HCT116 (cell line): Measurements from ENCODE around the gene THSD8. TPM values are rescaled to one million over a fixed set of nuclear protein-coding genes. Genes with fewer than 3 reads are reported as not detected.

Experiments
- ATAC-seq: fragments of 200-7000 bp; cut with Tn5 transposase; 2 replicates; pipeline ENCODE4 v1.9.1; 2020; ENCODE audit warnings: mild to moderate bottlenecking, moderate library complexity
- BruUV-seq: library from RNA; stranded (reverse); fragments of 400-500 nt; replicated peaks from 2 replicates; lab custom pipeline; 2021; lab: Mats Ljungman, UMichigan
- CTCF ChIA-PET: fragments of 300-600 bp; sonication (Branson Sonifier 250); formaldehyde crosslinking; loops from one replicate; lab custom pipeline; 2021; ENCODE audit warnings: antibody characterized with exemption; lab: Charles Lee
- POLR2A ChIA-PET: fragments of 300-600, 350-600 bp; sonication (Branson Sonifier 250); formaldehyde crosslinking; loops from one replicate; lab custom pipeline; 2021; ENCODE audit warnings: antibody characterized with exemption; lab: Charles Lee
- RAD21 ChIA-PET, 2 experiments: fragments of 300-600 bp; sonication (Branson Sonifier 250); formaldehyde crosslinking; loops; one replicate each; lab custom pipeline; 2023; ENCODE audit warnings: low total read pairs in 2 of 2; ENCODE audit not compliant: uncharacterized antibody in 2 of 2, unreplicated experiment in 2 of 2, low non-redundant PET in 1 of 2; lab: Charles Lee
- DNase-seq: peaks from one replicate; pipeline ENCODE4 v3.0.0-alpha.2; 2010; ENCODE audit warnings: low read depth, low spot score
- H2AFZ ChIP-seq: fragments of 200-600 bp; shearing (Covaris generic), sonication (generic); 2 replicates; pipeline ENCODE4 v1.6.1; 2017; ENCODE audit warnings: low read depth, mixed run types, mixed read lengths, antibody characterized with exemption, low read length; ENCODE audit not compliant: poor library complexity, severe bottlenecking
- H3K27ac ChIP-seq: 2 replicates; pipeline ENCODE4 v1.5.1; 2012; ENCODE audit warnings: low read depth, low read length
- H3K27me3 ChIP-seq: fragments of 200-600 bp; sonication (generic); 2 replicates; pipeline ENCODE4 v1.6.1; 2016; ENCODE audit warnings: mixed run types, low read length, mixed read lengths; ENCODE audit not compliant: insufficient read depth
- H3K36me3 ChIP-seq, 2 experiments: fragments of 200-500 bp in 1 of 2; fragments of 200-600 bp in 1 of 2; sonication (Bioruptor generic) in 1 of 2; sonication (generic) in 1 of 2; 2 replicates each; pipeline versions ENCODE4 v1.5.1 to v1.6.1; 2014 to 2016; ENCODE audit warnings: low read length in 2 of 2, inconsistent platforms in 1 of 2, mixed read lengths in 1 of 2, mixed run types in 1 of 2; ENCODE audit not compliant: insufficient read depth in 2 of 2, control insufficient read depth in 1 of 2
- H3K4me1 ChIP-seq, 2 experiments: fragments of 200-600 bp in 1 of 2; sonication (generic) in 1 of 2; 2 replicates each; pipeline versions ENCODE4 v1.5.1 to v1.6.1; 2012 to 2017; ENCODE audit warnings: low read length in 2 of 2, inconsistent platforms in 1 of 2, mild to moderate bottlenecking in 1 of 2, mixed read lengths in 1 of 2, mixed run types in 1 of 2, moderate library complexity in 1 of 2; ENCODE audit not compliant: insufficient read depth in 2 of 2, control insufficient read depth in 1 of 2
- H3K4me2 ChIP-seq: fragments of 200-600 bp; sonication (generic); 2 replicates; pipeline ENCODE4 v1.6.1; 2017; ENCODE audit warnings: mixed run types, low read length, mixed read lengths
- H3K4me3 ChIP-seq, 2 experiments: fragments of 200-600 bp in 1 of 2; sonication (generic) in 1 of 2; replicated peaks in 1 of 2; 2 replicates each; pipeline ENCODE4 v1.5.1; 2011 to 2016; ENCODE audit warnings: low read length in 2 of 2, control low read depth in 1 of 2, low read depth in 1 of 2, mild to moderate bottlenecking in 1 of 2, mixed read lengths in 1 of 2, mixed run types in 1 of 2
- H3K79me2 ChIP-seq: fragments of 200-600 bp; sonication (generic); 2 replicates; pipeline ENCODE4 v1.6.1; 2017; ENCODE audit warnings: mild to moderate bottlenecking, mixed run types, low read length, moderate library complexity, mixed read lengths; ENCODE audit not compliant: insufficient read depth
- H3K9ac ChIP-seq: fragments of 200-600 bp; sonication (generic); 2 replicates; pipeline ENCODE4 v1.6.1; 2016; ENCODE audit warnings: low read length, mixed read lengths
- H3K9me2 ChIP-seq: fragments of 200-600 bp; sonication (generic), shearing (Covaris generic); 2 replicates; pipeline ENCODE4 v1.6.1; 2017; ENCODE audit warnings: mixed run types, mild to moderate bottlenecking, moderate library complexity; ENCODE audit not compliant: insufficient read depth
- H3K9me3 ChIP-seq, 2 experiments: fragments of 200-500 bp in 1 of 2; fragments of 200-600 bp in 1 of 2; sonication (Bioruptor generic) in 1 of 2; sonication (generic) in 1 of 2; 2 replicates each; pipeline ENCODE4 v1.6.1; 2014 to 2017; ENCODE audit warnings: low read length in 2 of 2, mixed read lengths in 2 of 2, inconsistent platforms in 1 of 2, low read depth in 1 of 2, mild to moderate bottlenecking in 1 of 2, mixed run types in 1 of 2, moderate library complexity in 1 of 2; ENCODE audit not compliant: control insufficient read depth in 1 of 2, insufficient read depth in 1 of 2
- H4K20me1 ChIP-seq: fragments of 200-600 bp; sonication (generic), shearing (Covaris generic); 2 replicates; pipeline ENCODE4 v1.6.1; 2017; ENCODE audit warnings: mixed run types, mild to moderate bottlenecking, moderate library complexity; ENCODE audit not compliant: insufficient read depth
- CBX3 ChIP-seq: IDR thresholded peaks from 2 replicates; pipeline ENCODE4 v1.6.1; 2012; ENCODE audit warnings: low read depth
- EGR1 ChIP-seq: IDR thresholded peaks from 2 replicates; pipeline ENCODE4 v1.6.1; 2012; ENCODE audit warnings: low read depth
- EZH2phosphoT487 ChIP-seq: fragments of 200-600 bp; IDR thresholded peaks from 2 replicates; pipeline ENCODE4 v1.6.1; 2018; ENCODE audit warnings: antibody characterized with exemption, borderline replicate concordance
- POLR2A ChIP-seq: IDR thresholded peaks from 2 replicates; pipeline ENCODE4 v1.7.0; 2011; ENCODE audit warnings: borderline replicate concordance; ENCODE audit not compliant: insufficient read depth, insufficient read length; ENCODE audit errors: extremely low read depth
- RAD21 ChIP-seq: IDR thresholded peaks from 2 replicates; pipeline ENCODE4 v1.6.1; 2012; ENCODE audit warnings: low read depth, mild to moderate bottlenecking
- SIN3A ChIP-seq: IDR thresholded peaks from 2 replicates; pipeline ENCODE4 v1.6.1; 2012; ENCODE audit warnings: low read depth
- SP1 ChIP-seq: IDR thresholded peaks from 2 replicates; pipeline ENCODE4 v1.6.1; 2012; ENCODE audit warnings: low read depth
- SRF ChIP-seq: IDR thresholded peaks from 2 replicates; pipeline ENCODE4 v1.6.1; 2012; ENCODE audit warnings: low read depth
- YY1 ChIP-seq: IDR thresholded peaks from 2 replicates; pipeline ENCODE4 v1.6.1; 2011; ENCODE audit warnings: low read length, low read depth, moderate library complexity, mild to moderate bottlenecking; ENCODE audit not compliant: insufficient replicate concordance; ENCODE audit errors: extremely low read depth
- ZFX ChIP-seq: fragments of 450-650 bp; IDR thresholded peaks from 2 replicates; pipeline ENCODE4 v1.6.1; 2017
- ZNF274 ChIP-seq: fragments of 200-500 bp; sonication (Bioruptor generic); IDR thresholded peaks from 2 replicates; pipeline ENCODE4 v1.6.1; 2014; ENCODE audit warnings: mild to moderate bottlenecking, low read depth, low read length, inconsistent platforms
- intact Hi-C: fragments of 100-400 bp; cut with micrococcal nuclease; formaldehyde crosslinking; loops from 2 replicates; pipeline ENCODE4 v1.10.0; 2022
- total RNA-seq: library from RNA; stranded (reverse); gene quantifications from one replicate; pipeline ENCODE4 v1.2.1, GENCODE V29; 2021; ENCODE audit not compliant: unreplicated experiment
- TF ChIP-seq, protein P1 (sequence below): IDR thresholded peaks from 2 replicates; pipeline ENCODE4 v1.6.1; 2012; ENCODE audit warnings: low read depth
- TF ChIP-seq, protein P2 (sequence below): IDR thresholded peaks from 2 replicates; pipeline ENCODE4 v1.6.1; 2011; ENCODE audit warnings: mild to moderate bottlenecking, low read length, moderate library complexity; ENCODE audit not compliant: insufficient replicate concordance; ENCODE audit errors: extremely low read depth
- TF ChIP-seq, protein P3 (sequence below): IDR thresholded peaks from 2 replicates; pipeline ENCODE4 v1.6.1; 2012

Gene THSD8
- total RNA-seq, 1 experiment from 2014 or later, result 33.3 TPM

DNA sequence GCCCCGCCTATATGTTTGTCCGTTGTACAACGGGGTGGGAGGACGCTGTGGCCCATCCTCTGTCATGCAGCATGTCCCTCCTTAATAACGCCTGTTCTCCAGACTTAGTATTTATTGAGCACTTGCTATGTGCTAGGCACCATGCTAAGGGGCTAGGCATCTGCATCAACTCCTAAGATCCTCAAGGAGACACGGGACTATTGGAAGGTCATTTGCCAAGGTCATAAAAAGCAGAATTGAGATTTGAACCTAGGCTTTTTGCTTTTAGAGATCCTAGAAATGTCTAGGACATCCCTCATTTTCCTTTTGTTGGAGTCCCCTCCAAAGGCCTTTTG, 34.6 kb downstream of the THSD8 start:
- H3K27me3 ChIP-seq, result no peaks in the 10 kb centered on the region
- POLR2A ChIA-PET, result interaction anchor here (3.0 kb wide), 1 partner anchor 44 kb away, joined by 14 read pairs; the partner anchor contains the start of gene JUNB

DNA sequence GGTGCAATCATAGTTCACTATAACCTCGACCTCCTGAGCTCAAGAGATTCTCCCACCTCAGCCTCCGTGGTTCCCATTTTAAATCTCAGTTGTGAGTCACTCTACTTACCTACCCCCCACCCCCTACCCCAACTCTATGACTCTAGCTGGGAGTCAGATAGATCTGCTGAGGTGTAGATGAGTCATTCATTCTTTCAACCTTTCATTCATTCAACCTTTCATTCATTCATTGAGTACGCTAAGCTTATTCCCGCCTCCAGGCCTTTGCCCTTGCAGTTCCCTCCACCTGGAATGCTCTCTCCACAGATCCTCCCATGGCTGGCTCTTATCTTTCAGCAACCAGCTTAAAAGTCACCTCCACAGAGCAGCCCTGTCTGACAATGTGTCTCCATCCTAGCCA, 35.4 kb downstream of the THSD8 start:
- no TSS peak for BruUV-seq
- POLR2A ChIA-PET, result interaction anchor here (0.6 to 1.1 kb wide), 3 partner anchors 12 to 61 kb away, joined by 3 to 4 read pairs (median 4); no protein-coding TSS in a partner anchor
- no peaks in the 10 kb centered on the region for H4K20me1 ChIP-seq
- H3K4me3 ChIP-seq, result no peak overlapping the region
- intact Hi-C loops, result loop anchor here (5.0 kb wide), 2 partner anchors 35 to 120 kb away; partner anchors contain the start of genes PRDX2 and THSD8
- H2AFZ ChIP-seq, result no peak overlapping the region
- no peaks in the 10 kb centered on the region for H3K36me3 ChIP-seq
- no peak overlapping the region for H3K27ac ChIP-seq
- no peaks in the 10 kb centered on the region for H3K27me3 ChIP-seq
- peaks cover 26% of the 10 kb centered on the region; the same call in 1 of the 2 replicates for H3K79me2 ChIP-seq
- peak overlapping the region; percentile 88; the same call in 1 of the 2 replicates for H3K9ac ChIP-seq
- DNase-seq (no peak), ATAC-seq (no peak)
- RAD21 ChIA-PET, result no interaction called here
- CTCF ChIA-PET, result interaction anchor here (0.7 to 1.4 kb wide), 13 partner anchors 9 to 140 kb away, joined by 3 to 8 read pairs (median 3); partner anchors contain the start of genes GCDH and GET3
- no peaks in the 10 kb centered on the region for H3K9me2 ChIP-seq
- peak overlapping the region; percentile 91 for H3K4me2 ChIP-seq
- H3K9me3 ChIP-seq, result no peaks in the 10 kb centered on the region
- peaks cover 46 to 78% of the 10 kb centered on the region in 2 experiments for H3K4me1 ChIP-seq
- TF ChIP-seq ZFX (no peak), POLR2A (no peak), SRF (no peak), ZNF274 (no peak), RAD21 (no peak), EZH2phosphoT487 (no peak), EGR1 (no peak), CBX3 (peak; percentile 73; the same call in 1 of the 2 replicates)
- TF ChIP-seq, protein P1, sequence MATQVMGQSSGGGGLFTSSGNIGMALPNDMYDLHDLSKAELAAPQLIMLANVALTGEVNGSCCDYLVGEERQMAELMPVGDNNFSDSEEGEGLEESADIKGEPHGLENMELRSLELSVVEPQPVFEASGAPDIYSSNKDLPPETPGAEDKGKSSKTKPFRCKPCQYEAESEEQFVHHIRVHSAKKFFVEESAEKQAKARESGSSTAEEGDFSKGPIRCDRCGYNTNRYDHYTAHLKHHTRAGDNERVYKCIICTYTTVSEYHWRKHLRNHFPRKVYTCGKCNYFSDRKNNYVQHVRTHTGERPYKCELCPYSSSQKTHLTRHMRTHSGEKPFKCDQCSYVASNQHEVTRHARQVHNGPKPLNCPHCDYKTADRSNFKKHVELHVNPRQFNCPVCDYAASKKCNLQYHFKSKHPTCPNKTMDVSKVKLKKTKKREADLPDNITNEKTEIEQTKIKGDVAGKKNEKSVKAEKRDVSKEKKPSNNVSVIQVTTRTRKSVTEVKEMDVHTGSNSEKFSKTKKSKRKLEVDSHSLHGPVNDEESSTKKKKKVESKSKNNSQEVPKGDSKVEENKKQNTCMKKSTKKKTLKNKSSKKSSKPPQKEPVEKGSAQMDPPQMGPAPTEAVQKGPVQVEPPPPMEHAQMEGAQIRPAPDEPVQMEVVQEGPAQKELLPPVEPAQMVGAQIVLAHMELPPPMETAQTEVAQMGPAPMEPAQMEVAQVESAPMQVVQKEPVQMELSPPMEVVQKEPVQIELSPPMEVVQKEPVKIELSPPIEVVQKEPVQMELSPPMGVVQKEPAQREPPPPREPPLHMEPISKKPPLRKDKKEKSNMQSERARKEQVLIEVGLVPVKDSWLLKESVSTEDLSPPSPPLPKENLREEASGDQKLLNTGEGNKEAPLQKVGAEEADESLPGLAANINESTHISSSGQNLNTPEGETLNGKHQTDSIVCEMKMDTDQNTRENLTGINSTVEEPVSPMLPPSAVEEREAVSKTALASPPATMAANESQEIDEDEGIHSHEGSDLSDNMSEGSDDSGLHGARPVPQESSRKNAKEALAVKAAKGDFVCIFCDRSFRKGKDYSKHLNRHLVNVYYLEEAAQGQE, result no peak
- TF ChIP-seq, protein P2, sequence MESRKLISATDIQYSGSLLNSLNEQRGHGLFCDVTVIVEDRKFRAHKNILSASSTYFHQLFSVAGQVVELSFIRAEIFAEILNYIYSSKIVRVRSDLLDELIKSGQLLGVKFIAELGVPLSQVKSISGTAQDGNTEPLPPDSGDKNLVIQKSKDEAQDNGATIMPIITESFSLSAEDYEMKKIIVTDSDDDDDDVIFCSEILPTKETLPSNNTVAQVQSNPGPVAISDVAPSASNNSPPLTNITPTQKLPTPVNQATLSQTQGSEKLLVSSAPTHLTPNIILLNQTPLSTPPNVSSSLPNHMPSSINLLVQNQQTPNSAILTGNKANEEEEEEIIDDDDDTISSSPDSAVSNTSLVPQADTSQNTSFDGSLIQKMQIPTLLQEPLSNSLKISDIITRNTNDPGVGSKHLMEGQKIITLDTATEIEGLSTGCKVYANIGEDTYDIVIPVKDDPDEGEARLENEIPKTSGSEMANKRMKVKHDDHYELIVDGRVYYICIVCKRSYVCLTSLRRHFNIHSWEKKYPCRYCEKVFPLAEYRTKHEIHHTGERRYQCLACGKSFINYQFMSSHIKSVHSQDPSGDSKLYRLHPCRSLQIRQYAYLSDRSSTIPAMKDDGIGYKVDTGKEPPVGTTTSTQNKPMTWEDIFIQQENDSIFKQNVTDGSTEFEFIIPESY, result no peak

More for the DNA sequence above, 34.6 kb downstream of the THSD8 start:
- peak overlapping the region; percentile 73; the same call in 1 of the 2 replicates for H3K9ac ChIP-seq
- TF ChIP-seq EGR1 (no peak), ZNF274 (no peak), SP1 (no peak), YY1 (no peak), SRF (no peak), SIN3A (peak; percentile 24; the same call in 1 of the 2 replicates), EZH2phosphoT487 (no peak)
- TF ChIP-seq, protein P3, sequence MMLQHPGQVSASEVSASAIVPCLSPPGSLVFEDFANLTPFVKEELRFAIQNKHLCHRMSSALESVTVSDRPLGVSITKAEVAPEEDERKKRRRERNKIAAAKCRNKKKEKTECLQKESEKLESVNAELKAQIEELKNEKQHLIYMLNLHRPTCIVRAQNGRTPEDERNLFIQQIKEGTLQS, result no peak
- H3K4me3 ChIP-seq, result peak overlapping the region; percentile 65 to 69
- no peaks in the 10 kb centered on the region for H4K20me1 ChIP-seq
- H3K9me3 ChIP-seq, result no peaks in the 10 kb centered on the region
- intact Hi-C loops, result loop anchor here (5.0 kb wide), 2 partner anchors 34 to 119 kb away; partner anchors contain the start of genes PRDX2 and THSD8
- peak overlapping the region; percentile 89 for H3K27ac ChIP-seq
- no peaks in the 10 kb centered on the region for H3K36me3 ChIP-seq
- H3K79me2 ChIP-seq, result peaks cover 21% of the 10 kb centered on the region; the same call in 1 of the 2 replicates
- H3K4me2 ChIP-seq, result peak overlapping the region; percentile 93
- peaks cover 46 to 78% of the 10 kb centered on the region in 2 experiments for H3K4me1 ChIP-seq
- ChIA-PET RAD21 (no interaction called here), CTCF (interaction anchor here (0.8 to 2.6 kb wide), 8 partner anchors 10 to 141 kb away, joined by 3 to 12 read pairs (median 4); partner anchors contain the start of gene GET3)
- DNase-seq (no peak), ATAC-seq (no peak)
- H2AFZ ChIP-seq, result no peak overlapping the region
- BruUV-seq, result no TSS peak
- no peaks in the 10 kb centered on the region for H3K9me2 ChIP-seq
